Cardiac fibroblast (primary cell): ENCODE data around the gene IL4I1.

Source experiments
- DNase-seq, 2 donors: peaks; one replicate each; pipeline versions ENCODE4 v3.0.0 to v3.0.0-alpha.2; 2010; ENCODE audit warnings: low read depth in 2 of 2
- H3K4me3 ChIP-seq, 2 donors: replicated peaks in 1 of 2; 1 replicate in 1 of 2; 2 replicates in 1 of 2; pipeline ENCODE4 v1.5.1; 2011; ENCODE audit warnings: low read depth in 2 of 2, low read length in 2 of 2, mild to moderate bottlenecking in 2 of 2, moderate library complexity in 1 of 2
- TF ChIP-seq, protein P1 (sequence below): IDR thresholded peaks from one replicate; pipeline ENCODE4 v1.5.1; 2011; ENCODE audit warnings: low read depth, mild to moderate bottlenecking, low read length, inconsistent platforms

IL4I1 gene

DNA sequence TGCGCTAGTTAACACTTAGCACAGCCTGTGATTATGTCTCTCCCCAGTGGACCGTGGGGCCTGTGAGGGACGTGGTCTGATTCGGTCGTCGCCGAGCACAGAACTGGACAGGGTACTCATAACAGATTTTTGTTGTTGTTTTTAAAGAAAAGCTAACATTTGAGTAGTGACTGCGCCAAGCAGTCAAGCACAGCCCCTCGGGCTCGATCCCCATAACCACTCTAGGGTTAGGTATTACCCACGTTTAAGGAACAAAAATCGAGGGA lies 46.5 kb downstream of the IL4I1 start:
- H3K4me3 ChIP-seq = peak overlapping the region; percentile 25 to 85

GRCh38 chr19:49849433-49850220 lies 47.1 kb downstream of the IL4I1 start:
- DNase-seq = no peak
- TF ChIP-seq, protein P1, sequence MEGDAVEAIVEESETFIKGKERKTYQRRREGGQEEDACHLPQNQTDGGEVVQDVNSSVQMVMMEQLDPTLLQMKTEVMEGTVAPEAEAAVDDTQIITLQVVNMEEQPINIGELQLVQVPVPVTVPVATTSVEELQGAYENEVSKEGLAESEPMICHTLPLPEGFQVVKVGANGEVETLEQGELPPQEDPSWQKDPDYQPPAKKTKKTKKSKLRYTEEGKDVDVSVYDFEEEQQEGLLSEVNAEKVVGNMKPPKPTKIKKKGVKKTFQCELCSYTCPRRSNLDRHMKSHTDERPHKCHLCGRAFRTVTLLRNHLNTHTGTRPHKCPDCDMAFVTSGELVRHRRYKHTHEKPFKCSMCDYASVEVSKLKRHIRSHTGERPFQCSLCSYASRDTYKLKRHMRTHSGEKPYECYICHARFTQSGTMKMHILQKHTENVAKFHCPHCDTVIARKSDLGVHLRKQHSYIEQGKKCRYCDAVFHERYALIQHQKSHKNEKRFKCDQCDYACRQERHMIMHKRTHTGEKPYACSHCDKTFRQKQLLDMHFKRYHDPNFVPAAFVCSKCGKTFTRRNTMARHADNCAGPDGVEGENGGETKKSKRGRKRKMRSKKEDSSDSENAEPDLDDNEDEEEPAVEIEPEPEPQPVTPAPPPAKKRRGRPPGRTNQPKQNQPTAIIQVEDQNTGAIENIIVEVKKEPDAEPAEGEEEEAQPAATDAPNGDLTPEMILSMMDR = no peak
- H3K4me3 ChIP-seq = peak overlapping the region in 1 of 2 donors; percentile 85

More for the DNA sequence above, 46.5 kb downstream of the IL4I1 start:
- no peak for DNase-seq
- TF ChIP-seq, protein P1 = no peak

DNA sequence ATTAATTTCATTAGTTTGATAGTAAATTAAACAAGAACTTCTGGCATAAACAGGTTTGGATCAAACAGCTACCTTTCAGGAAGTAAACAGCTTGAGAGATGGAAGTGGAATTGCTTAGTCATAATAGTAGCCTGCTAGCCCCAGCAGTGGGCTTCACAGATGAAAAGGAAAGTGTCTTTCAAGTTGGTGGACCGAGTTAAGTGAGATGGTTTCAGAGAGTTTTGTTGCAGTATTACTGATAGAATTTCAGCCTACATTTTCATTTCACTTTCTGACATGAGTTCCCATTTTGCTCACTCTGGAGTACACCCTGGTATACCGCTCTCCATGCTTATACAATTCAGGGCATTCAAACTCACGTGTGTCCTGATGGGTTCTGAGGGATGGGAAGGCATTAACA lies 47.7 kb downstream of the IL4I1 start:
- DNase-seq = no peak
- H3K4me3 ChIP-seq = no peak overlapping the region
- TF ChIP-seq, protein P1 = no peak

DNA sequence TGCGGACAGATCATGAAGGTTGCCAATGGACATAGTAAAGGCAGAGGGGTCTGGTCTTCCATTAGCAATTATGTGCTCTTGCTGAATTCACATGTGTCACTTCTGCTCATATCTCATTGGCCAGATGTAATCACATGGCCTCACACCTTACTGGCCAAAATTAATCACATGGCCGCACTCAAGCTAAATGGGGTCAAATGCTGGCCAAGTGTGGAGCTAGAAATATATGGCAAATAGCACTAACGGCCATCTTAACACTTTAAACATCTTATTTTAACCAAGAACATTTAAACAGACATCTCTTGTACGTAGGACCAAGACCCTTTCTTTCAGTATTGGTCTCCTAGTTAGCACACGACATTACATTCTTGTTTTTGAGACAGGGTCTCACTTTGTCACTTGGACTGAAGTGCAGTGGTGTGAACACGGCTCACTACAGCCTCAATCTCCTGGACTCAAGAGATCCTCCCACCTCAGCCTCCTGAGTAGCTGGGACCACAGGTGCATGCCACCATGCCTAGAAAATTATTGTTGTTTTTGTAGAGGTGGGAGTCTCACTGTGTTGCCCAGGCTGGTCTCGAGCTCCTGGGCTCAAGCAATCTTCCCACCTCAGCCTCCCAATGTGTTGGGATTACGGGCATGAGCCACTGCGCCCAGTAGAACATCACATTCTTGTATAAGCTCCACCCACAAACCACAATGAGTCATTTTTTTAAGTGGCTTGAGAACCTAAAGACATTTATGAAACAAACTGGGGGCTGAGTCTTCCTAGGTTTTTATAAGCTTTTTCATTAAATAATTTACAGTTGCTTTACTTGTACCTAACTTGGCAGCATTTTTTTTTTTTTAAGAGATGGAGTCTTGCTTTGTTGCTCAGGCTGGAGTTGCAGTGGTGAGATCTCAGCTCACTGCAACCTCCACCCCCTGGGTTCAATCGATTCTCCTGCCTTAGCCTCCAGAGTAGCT lies 48.7 kb downstream of the IL4I1 start:
- H3K4me3 ChIP-seq = no peak overlapping the region
- TF ChIP-seq, protein P1 = no peak
- peak; percentile 85 to 93 for DNase-seq

GRCh38 chr19:49846408-49846807 lies 50.3 kb downstream of the IL4I1 start:
- no peak overlapping the region for H3K4me3 ChIP-seq
- no peak for DNase-seq
- TF ChIP-seq, protein P1 = no peak

- no peak overlapping the region for H3K4me3 ChIP-seq
- TF ChIP-seq, protein P1 = no peak
- no peak for DNase-seq
These were observed 51.3 kb downstream of the IL4I1 start for GRCh38 chr19:49845414-49845813.
